Psoas muscle (tissue), 8 donors: Measurements from ENCODE around the gene ATG12. TPM values are rescaled to one million over a fixed set of nuclear protein-coding genes. Genes with fewer than 3 reads are reported as not detected.

Source experiments
- ATAC-seq, 4 donors: fragments of 200-7000 bp; cut with Tn5 transposase; one replicate each; pipeline ENCODE4 v1.9.1; 2020; ENCODE audit warnings: moderate library complexity in 3 of 4, mild to moderate bottlenecking in 2 of 4
- DNase-seq, 2 donors: peaks; one replicate each; pipeline ENCODE4 v3.0.0-alpha.2; 2020
- H3K27ac ChIP-seq: fragments of 200-600 bp; one replicate; pipeline ENCODE4 v1.8.0; 2022
- H3K27me3 ChIP-seq, 3 donors: fragments of 200-600 bp in 1 of 3; one replicate each; pipeline versions ENCODE4 v1.6.1 to v1.8.0; 2013 to 2022; ENCODE audit warnings: low read length in 2 of 3, mild to moderate bottlenecking in 2 of 3, moderate library complexity in 1 of 3; ENCODE audit not compliant: insufficient read depth in 3 of 3
- H3K36me3 ChIP-seq, 2 donors: fragments of 200-600 bp in 1 of 2; one replicate each; pipeline versions ENCODE4 v1.6.1 to v1.8.0; 2013 to 2022; ENCODE audit warnings: low read depth in 1 of 2, mild to moderate bottlenecking in 1 of 2, moderate library complexity in 1 of 2; ENCODE audit not compliant: insufficient read depth in 1 of 2
- H3K4me1 ChIP-seq: fragments of 200-600 bp; one replicate; pipeline ENCODE4 v1.8.0; 2022
- H3K4me3 ChIP-seq: fragments of 200-600 bp; one replicate; pipeline ENCODE4 v1.8.0; 2022; ENCODE audit warnings: mild to moderate bottlenecking
- H3K9me3 ChIP-seq: fragments of 200-600 bp; one replicate; pipeline ENCODE4 v1.8.0; 2022
- WGBS, 3 donors: extraction: QIAGEN DNeasy Blood & Tissue Kit; methylation state at CpG; one replicate each; pipeline versions ENCODE4 v1.1.6 to v1.1.7; 2013; 5-methylcytosine and 5-hydroxymethylcytosine counted together
- intact Hi-C, 2 donors: fragments of 100-400 bp; cut with DNase I; formaldehyde crosslinking; loops; one replicate each; pipeline versions ENCODE4 v1.11.0 to v1.14.2; 2022
- polyA plus RNA-seq, 3 donors: library from polyadenylated mRNA; stranded (reverse); fragments of 200-250 nt; gene quantifications; one replicate each; pipeline ENCODE4 v1.2.3, GENCODE V29; 2013
- total RNA-seq, 4 donors: library from RNA; stranded (reverse); fragmentation: NEBNext Ultra II Directional in 2 of 4; extraction: Animal tissue kit (Norgen Biotek cat#: 25700) in 2 of 4; gene quantifications; one replicate each; pipeline versions ENCODE4 v1.2.1 to v1.2.4, GENCODE V29; 2021 to 2023
- TF ChIP-seq, protein P1 (sequence below): fragments of 200-600 bp; IDR thresholded peaks from one replicate; pipeline ENCODE4 v1.8.0; 2022; ENCODE audit warnings: antibody characterized with exemption
- donor health status: healthy with polysubstance abuse.
- donor health status: DM: no; HTN: no; CAD: no; lungs with moderate emphysema.
- donor health status: Bipolar disorder and iron deficiency.
- donor health status: healthy.
- donor health status: DM: yes; HTN: yes; CAD: no.
- donor health status: DM: no; HTN: no; CAD: no.
- donor health status: DM: no; HTN: no; CAD: no.
- donor health status: DM: yes; HTN: yes; CAD: no.

ATG12 gene
- total and polyA plus RNA-seq, 7 donors: 19.6 to 44.2 (median 32.8) TPM

DNA sequence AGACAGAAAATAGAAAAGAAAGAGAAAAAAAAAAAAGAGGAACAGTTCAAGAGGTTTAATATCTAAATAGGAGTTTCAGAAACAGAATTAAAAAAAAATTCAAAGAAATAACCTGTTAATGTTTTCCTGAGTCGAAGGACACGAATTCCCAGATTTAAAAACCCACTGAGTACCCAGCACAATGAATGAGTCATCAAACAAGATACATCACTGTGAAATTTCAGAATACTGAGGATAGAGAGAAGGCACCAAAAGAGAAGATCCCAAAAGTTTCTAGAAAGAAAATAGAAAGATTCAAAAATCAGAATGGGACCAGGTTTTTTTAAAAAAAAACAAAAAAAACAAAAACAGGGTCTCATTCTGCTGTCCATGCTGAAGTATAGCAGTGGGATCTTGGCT lies 33.7 kb downstream of the ATG12 start:
- Histone ChIP-seq H3K4me3 (no peak overlapping the region), H3K9me3 (no peaks in the 10 kb centered on the region), H3K27me3 (peaks cover 0 to 9% (median 0%) of the 10 kb centered on the region in 3 donors), H3K4me1 (no peaks in the 10 kb centered on the region), H3K36me3 (no peaks in the 10 kb centered on the region), H3K27ac (no peak overlapping the region)
- no peak for DNase-seq
- intact Hi-C loops: no loop called here
- TF ChIP-seq, protein P1, sequence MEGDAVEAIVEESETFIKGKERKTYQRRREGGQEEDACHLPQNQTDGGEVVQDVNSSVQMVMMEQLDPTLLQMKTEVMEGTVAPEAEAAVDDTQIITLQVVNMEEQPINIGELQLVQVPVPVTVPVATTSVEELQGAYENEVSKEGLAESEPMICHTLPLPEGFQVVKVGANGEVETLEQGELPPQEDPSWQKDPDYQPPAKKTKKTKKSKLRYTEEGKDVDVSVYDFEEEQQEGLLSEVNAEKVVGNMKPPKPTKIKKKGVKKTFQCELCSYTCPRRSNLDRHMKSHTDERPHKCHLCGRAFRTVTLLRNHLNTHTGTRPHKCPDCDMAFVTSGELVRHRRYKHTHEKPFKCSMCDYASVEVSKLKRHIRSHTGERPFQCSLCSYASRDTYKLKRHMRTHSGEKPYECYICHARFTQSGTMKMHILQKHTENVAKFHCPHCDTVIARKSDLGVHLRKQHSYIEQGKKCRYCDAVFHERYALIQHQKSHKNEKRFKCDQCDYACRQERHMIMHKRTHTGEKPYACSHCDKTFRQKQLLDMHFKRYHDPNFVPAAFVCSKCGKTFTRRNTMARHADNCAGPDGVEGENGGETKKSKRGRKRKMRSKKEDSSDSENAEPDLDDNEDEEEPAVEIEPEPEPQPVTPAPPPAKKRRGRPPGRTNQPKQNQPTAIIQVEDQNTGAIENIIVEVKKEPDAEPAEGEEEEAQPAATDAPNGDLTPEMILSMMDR: no peak
- ATAC-seq: no peak
- WGBS, 3 donors: 92 to 94% (median 93%) methylated on average over 2 of the region's 2 CpGs

DNA sequence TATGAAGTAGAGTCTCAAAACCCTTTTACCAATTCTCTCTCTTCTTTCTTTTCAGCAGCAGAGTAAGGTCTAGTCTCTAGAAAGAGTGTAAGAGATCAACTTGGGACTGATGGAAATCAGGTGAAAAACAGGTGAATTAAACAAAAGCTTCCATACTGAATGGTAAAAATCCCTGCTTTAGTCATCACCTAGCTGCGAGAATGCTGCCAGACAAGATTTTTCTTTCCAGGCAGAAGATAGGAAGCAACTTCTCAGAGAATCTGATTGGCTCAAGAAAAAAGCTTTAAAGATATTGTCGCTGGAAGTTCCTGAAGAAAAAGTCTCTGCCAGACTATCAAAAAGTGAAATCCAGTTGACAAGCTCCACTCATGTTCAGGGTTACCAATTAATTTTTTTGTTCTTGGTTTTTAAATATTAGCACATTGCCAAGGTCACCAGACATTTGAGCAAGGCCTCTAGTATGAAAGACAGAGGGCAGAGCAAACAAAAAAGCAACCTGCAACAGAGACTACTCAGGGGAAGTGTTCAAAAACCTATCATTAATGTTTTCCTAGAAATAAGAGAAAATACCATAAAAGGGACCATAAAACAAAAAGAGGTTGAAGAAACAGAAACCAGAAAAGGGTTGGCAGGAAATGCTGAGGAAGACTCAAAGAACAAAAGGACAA lies 34.2 kb downstream of the ATG12 start:
- Histone ChIP-seq H3K27ac (no peak overlapping the region), H3K9me3 (no peaks in the 10 kb centered on the region), H3K36me3 (no peaks in the 10 kb centered on the region), H3K4me3 (no peak overlapping the region), H3K4me1 (no peaks in the 10 kb centered on the region), H3K27me3 (peaks cover 0 to 4% (median 0%) of the 10 kb centered on the region in 3 donors)
- intact Hi-C loops: no loop called here
- WGBS, 3 donors: 85 to 93% (median 88%) methylated on average over 2 of the region's 2 CpGs
- TF ChIP-seq, protein P1: no peak
- ATAC-seq (no peak), DNase-seq (no peak)

DNA sequence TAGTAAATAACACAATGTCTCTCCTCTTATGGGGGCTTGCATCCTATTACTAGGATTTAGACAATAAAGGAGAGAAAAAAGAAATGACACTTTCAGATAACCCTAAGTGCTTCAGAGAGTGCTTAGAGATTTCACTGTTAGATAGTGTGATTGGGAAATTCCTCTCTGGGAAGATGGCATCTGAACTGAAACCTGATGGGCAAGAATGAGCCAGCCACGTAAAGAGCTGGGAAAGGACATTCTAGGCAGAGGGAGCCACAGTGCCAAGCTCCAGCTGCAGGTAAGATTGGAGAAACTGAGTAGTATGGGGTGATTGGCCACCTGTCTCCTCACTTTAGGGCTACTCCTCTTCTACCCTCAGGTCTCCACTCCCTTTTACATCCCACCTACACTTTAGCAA lies 39.4 kb downstream of the ATG12 start:
- H3K4me1 ChIP-seq: no peaks in the 10 kb centered on the region
- no peak overlapping the region for H3K27ac ChIP-seq
- no peaks in the 10 kb centered on the region for H3K27me3 ChIP-seq
- 48 to 62% (median 54%) methylated on average over 1 of the region's 1 CpG for WGBS, 3 donors
- no peak overlapping the region for H3K4me3 ChIP-seq
- DNase-seq (no peak), ATAC-seq (no peak)
- no peaks in the 10 kb centered on the region for H3K36me3 ChIP-seq
- H3K9me3 ChIP-seq: no peaks in the 10 kb centered on the region
- intact Hi-C loops: no loop called here
- TF ChIP-seq, protein P1: no peak

DNA sequence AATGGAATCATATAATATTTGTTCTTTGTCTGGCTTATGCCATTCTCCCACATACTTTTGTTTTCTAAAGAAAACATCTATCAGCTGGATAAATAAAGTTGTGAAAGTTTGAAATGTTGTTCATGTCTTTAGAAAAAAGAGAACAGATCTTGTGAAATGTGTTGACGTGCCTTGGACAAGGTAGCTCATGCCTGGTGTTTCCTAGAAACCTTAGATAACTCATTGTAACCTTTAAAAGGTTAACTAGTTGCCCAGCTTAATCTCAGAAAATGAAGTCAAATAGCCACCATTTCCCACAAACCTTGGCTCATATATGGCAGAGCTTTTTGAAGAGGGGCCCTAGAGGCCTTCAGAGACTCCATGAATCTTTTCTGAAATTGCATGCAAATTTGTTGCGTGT lies 40.2 kb downstream of the ATG12 start:
- no peak for ATAC-seq
- Histone ChIP-seq H3K4me1 (no peaks in the 10 kb centered on the region), H3K27me3 (no peaks in the 10 kb centered on the region), H3K27ac (no peak overlapping the region), H3K9me3 (no peaks in the 10 kb centered on the region), H3K4me3 (no peak overlapping the region), H3K36me3 (no peaks in the 10 kb centered on the region)
- TF ChIP-seq, protein P1: no peak
- intact Hi-C loops: no loop called here
- WGBS, 3 donors: 93 to 99% (median 96%) methylated on average over 2 of the region's 2 CpGs
- no peak for DNase-seq

DNA sequence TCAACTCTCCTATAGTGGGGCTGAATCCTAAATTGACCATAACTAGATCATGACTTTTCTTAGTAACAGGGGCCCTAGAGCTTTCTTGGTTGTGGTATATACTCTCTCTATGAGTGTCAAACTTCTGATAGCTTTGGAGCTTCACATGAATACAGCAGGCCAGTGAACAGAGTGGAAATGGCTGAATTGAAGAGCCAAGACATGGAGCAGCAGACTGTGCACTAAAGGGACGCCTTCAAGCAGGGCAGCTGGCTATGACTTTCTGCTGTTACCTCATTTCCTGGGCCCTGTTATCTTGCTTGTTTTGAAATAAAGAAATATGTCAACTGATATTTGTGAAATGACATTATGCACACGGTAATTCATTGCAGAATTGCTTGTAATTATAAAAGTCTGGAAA lies 41.3 kb downstream of the ATG12 start:
- DNase-seq (no peak), ATAC-seq (no peak)
- intact Hi-C loops: no loop called here
- TF ChIP-seq, protein P1: no peak
- no peaks in the 10 kb centered on the region for H3K4me1 ChIP-seq
- H3K9me3 ChIP-seq: no peaks in the 10 kb centered on the region
- no peak overlapping the region for H3K27ac ChIP-seq
- H3K36me3 ChIP-seq: no peaks in the 10 kb centered on the region
- H3K4me3 ChIP-seq: no peak overlapping the region
- WGBS, 3 donors: 88 to 93% (median 88%) methylated on average over 2 of the region's 2 CpGs
- no peaks in the 10 kb centered on the region for H3K27me3 ChIP-seq
